Effector memory CD4-positive, alpha-beta T cell (primary cell): ENCODE data around the gene CCDC107.

Experiments
- DNase-seq, 3 donors: peaks; one replicate each; pipeline ENCODE4 v3.0.0-alpha.2; 2020
- H3K27ac ChIP-seq: 2 replicates; pipeline ENCODE4 v1.7.0; 2013; ENCODE audit warnings: mild to moderate bottlenecking, low read length, moderate library complexity; ENCODE audit not compliant: insufficient read depth, poor library complexity, severe bottlenecking
- H3K27me3 ChIP-seq: replicated peaks from 2 replicates; pipeline ENCODE4 v1.7.0; 2013; ENCODE audit warnings: mild to moderate bottlenecking, low read length; ENCODE audit not compliant: insufficient read depth, control insufficient read depth, poor library complexity, severe bottlenecking
- H3K36me3 ChIP-seq: 2 replicates; pipeline ENCODE4 v1.7.0; 2013; ENCODE audit warnings: mild to moderate bottlenecking, low read length, moderate library complexity; ENCODE audit not compliant: control insufficient read depth, insufficient read depth
- H3K4me1 ChIP-seq: 2 replicates; pipeline ENCODE4 v1.7.0; 2013; ENCODE audit warnings: low read length, mild to moderate bottlenecking; ENCODE audit not compliant: control insufficient read depth, insufficient read depth, poor library complexity, severe bottlenecking
- H3K4me3 ChIP-seq: 2 replicates; pipeline ENCODE4 v1.7.0; 2013; ENCODE audit warnings: low read length, low read depth, mild to moderate bottlenecking; ENCODE audit not compliant: insufficient read depth, poor library complexity, severe bottlenecking
- H3K9me3 ChIP-seq: 2 replicates; pipeline ENCODE4 v1.7.0; 2013; ENCODE audit warnings: mild to moderate bottlenecking, low read length, moderate library complexity; ENCODE audit not compliant: control insufficient read depth

The CCDC107 gene

GRCh38 chr9:35681341-35682002 is 23.4 kb downstream of the CCDC107 start:
- Histone ChIP-seq H3K27me3 (no peaks in the 10 kb centered on the region), H3K36me3 (no peaks in the 10 kb centered on the region), H3K9me3 (no peaks in the 10 kb centered on the region), H3K4me1 (no peaks in the 10 kb centered on the region), H3K27ac (no peak overlapping the region), H3K4me3 (no peak overlapping the region)
- DNase-seq = no peak

GRCh38 chr9:35682051-35682450 is 24.0 kb downstream of the CCDC107 start:
- no peak for DNase-seq
- Histone ChIP-seq H3K4me1 (no peaks in the 10 kb centered on the region), H3K27ac (no peak overlapping the region), H3K27me3 (no peaks in the 10 kb centered on the region), H3K4me3 (no peak overlapping the region), H3K36me3 (no peaks in the 10 kb centered on the region), H3K9me3 (no peaks in the 10 kb centered on the region)

GRCh38 chr9:35682520-35683315 is 24.6 kb downstream of the CCDC107 start:
- no peaks in the 10 kb centered on the region for H3K27me3 ChIP-seq
- no peaks in the 10 kb centered on the region for H3K4me1 ChIP-seq
- DNase-seq = no peak
- H3K4me3 ChIP-seq = no peak overlapping the region
- H3K36me3 ChIP-seq = no peaks in the 10 kb centered on the region
- no peak overlapping the region for H3K27ac ChIP-seq
- H3K9me3 ChIP-seq = no peaks in the 10 kb centered on the region

GRCh38 chr9:35683323-35683722 is 25.2 kb downstream of the CCDC107 start:
- no peak overlapping the region for H3K4me3 ChIP-seq
- H3K27ac ChIP-seq = no peak overlapping the region
- H3K27me3 ChIP-seq = no peaks in the 10 kb centered on the region
- H3K36me3 ChIP-seq = no peaks in the 10 kb centered on the region
- no peak for DNase-seq
- no peaks in the 10 kb centered on the region for H3K9me3 ChIP-seq
- no peaks in the 10 kb centered on the region for H3K4me1 ChIP-seq

GRCh38 chr9:35684921-35685320 is 26.8 kb downstream of the CCDC107 start:
- H3K9me3 ChIP-seq = no peaks in the 10 kb centered on the region
- H3K27ac ChIP-seq = no peak overlapping the region
- no peaks in the 10 kb centered on the region for H3K36me3 ChIP-seq
- no peaks in the 10 kb centered on the region for H3K27me3 ChIP-seq
- H3K4me3 ChIP-seq = no peak overlapping the region
- H3K4me1 ChIP-seq = peaks cover under 1% of the 10 kb centered on the region
- no peak for DNase-seq

- Histone ChIP-seq H3K27ac (no peak overlapping the region), H3K4me1 (peaks cover 4% of the 10 kb centered on the region), H3K36me3 (no peaks in the 10 kb centered on the region), H3K9me3 (no peaks in the 10 kb centered on the region), H3K27me3 (no peaks in the 10 kb centered on the region), H3K4me3 (no peak overlapping the region)
- no peak for DNase-seq
Measured at GRCh38 chr9:35685506-35685905, 27.4 kb downstream of the CCDC107 start.

- H3K36me3 ChIP-seq = no peaks in the 10 kb centered on the region
- H3K4me3 ChIP-seq = no peak overlapping the region
- H3K4me1 ChIP-seq = peaks cover 9% of the 10 kb centered on the region
- no peaks in the 10 kb centered on the region for H3K27me3 ChIP-seq
- no peak for DNase-seq
- no peaks in the 10 kb centered on the region for H3K9me3 ChIP-seq
- H3K27ac ChIP-seq = no peak overlapping the region
Measured at GRCh38 chr9:35686222-35687203, 28.4 kb downstream of the CCDC107 start.

- H3K4me3 ChIP-seq = no peak overlapping the region
- no peak for DNase-seq
- no peaks in the 10 kb centered on the region for H3K27me3 ChIP-seq
- no peak overlapping the region for H3K27ac ChIP-seq
- no peaks in the 10 kb centered on the region for H3K9me3 ChIP-seq
- no peaks in the 10 kb centered on the region for H3K36me3 ChIP-seq
- peaks cover 9% of the 10 kb centered on the region for H3K4me1 ChIP-seq
Measured at GRCh38 chr9:35687306-35687705, 29.2 kb downstream of the CCDC107 start.

GRCh38 chr9:35687972-35688557 is 30.0 kb downstream of the CCDC107 start:
- no peaks in the 10 kb centered on the region for H3K36me3 ChIP-seq
- H3K4me1 ChIP-seq = peaks cover 9% of the 10 kb centered on the region
- no peaks in the 10 kb centered on the region for H3K27me3 ChIP-seq
- H3K9me3 ChIP-seq = no peaks in the 10 kb centered on the region
- H3K4me3 ChIP-seq = no peak overlapping the region
- H3K27ac ChIP-seq = no peak overlapping the region
- DNase-seq = no peak
